GM18519 (cell line): ENCODE results near the gene SNRPF.
"Not testable (repeated sequence)": the region's sequence is repeated elsewhere in the genome, so short reads cannot be mapped to it uniquely, and the experiment has no call there.

Experiments
- ATAC-seq: cut with Tn5 transposase; IDR thresholded peaks from one replicate; pipeline ENCODE4 v1.9.1; 2021; ENCODE audit warnings: mild to moderate bottlenecking, moderate library complexity; ENCODE audit not compliant: unreplicated experiment, low FRiP score

SNRPF gene

DNA sequence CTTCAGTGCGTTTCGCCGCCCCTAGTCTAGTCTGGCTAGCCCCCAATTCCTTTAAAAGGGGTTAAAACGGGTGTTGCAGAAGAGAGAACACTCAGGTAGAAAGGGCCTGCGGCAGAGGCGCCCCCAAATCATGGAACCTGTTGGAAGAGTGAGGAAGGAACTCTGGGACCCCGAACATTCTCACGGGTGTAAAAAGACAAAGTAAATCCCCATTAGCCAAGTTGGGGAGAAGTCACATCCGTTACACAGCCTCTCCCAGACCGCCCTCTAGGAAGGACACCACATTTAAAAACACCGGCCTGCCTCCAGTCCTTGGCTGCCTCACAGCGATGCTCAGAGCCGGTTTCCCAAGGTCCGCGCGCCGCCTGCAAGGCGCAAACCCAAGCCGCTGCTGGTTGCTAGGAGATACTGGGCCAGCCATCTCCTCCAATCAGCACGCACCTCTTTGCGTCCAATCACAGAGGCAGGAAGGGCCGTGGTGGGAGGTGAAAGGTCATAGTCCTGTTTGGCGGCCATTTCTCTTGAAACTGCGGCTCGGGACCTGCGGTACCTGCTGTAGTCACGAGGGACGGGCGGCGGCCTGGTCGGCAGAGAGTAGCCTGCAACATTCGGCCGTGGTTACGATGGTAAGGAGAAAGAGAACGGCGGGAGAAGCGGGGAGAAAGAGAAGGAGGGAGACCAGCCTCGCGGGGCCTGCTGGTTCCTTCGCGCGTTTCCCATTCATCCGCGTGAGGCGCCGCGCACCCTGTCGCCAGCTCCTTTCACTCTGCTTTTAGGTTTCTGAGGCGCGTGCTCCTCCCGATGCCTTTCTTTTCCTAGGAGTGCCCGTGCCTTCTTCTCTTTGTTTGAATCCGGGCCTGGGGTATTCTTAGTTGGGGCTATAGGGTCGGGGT, at the start of gene SNRPF:
Gene SNRPF (plus strand): TSS at position 502 of the 893 bp plus-strand sequence. CDS start 122 bp downstream, at position 624.
- peak; percentile 95 for ATAC-seq

DNA sequence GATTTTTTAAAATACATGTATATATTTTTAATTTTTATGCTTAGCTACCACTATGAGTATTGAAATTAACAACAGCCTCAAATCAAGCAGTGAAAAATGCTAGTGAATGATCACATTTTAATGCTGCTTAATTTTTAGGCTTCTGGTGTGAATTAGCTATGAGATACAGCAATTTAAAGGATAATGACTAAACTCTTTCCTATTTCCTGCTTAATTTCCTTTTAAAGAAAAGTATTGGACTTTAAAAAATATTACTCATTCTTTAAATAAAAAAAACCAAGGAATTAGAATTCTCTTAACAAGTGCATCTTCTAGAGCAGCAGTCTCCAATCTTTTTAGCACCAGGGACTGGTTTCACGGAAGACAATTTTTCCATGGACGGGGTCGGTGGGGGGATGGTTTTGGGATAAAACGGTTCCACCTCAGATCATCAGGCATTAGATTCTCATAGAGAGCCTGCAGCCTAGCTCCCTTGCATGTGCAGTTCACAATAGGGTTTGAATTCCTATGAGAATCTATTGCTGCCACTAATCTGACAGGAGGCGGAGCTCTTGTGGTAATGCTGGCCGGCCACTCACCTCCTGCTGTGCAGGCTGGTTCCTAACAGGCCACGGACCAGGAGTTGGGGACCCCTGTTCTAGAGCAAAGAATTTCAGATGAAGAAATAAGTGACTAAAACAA, 49.6 kb upstream of the SNRPF start:
- ATAC-seq, result no peak

DNA sequence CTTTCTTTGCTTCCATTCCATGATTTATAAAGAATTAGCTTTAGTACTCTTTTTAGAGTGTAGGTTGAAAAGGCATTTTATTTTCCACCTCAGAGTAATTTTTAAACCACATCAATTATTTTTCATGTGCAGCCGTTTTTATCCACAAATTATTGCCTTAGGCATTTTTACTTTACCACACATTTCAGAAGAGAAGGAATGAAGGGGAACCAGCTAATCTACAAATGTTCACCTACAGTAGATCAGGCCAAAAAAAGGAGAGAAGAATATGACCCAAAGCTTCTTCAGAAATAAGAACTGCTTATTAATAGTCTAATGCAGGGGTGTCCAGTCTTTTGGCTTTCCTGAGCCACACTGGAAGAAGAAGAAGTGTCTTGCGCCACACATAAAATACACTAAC, 48.3 kb upstream of the SNRPF start:
- ATAC-seq, result no peak

DNA sequence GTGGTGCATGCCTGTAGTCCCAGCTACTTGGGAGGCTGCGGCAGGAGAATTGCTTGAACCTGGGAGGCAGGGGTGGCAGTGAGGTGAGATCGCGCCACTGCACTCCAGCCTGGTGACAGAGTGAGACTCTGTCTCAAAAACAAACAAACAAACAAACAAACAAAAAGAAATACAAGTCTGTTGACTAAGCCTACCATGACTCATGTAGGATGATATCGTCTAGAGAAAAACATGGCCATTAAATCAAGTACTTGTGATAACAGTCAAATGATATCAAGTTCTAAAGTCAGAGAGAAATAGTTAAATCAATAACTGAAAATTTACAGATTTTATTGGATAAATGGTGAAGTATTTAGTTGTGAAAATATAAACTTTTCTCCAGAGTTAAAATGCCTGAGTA, 46.6 kb upstream of the SNRPF start:
- ATAC-seq, result not testable (repeated sequence)

DNA sequence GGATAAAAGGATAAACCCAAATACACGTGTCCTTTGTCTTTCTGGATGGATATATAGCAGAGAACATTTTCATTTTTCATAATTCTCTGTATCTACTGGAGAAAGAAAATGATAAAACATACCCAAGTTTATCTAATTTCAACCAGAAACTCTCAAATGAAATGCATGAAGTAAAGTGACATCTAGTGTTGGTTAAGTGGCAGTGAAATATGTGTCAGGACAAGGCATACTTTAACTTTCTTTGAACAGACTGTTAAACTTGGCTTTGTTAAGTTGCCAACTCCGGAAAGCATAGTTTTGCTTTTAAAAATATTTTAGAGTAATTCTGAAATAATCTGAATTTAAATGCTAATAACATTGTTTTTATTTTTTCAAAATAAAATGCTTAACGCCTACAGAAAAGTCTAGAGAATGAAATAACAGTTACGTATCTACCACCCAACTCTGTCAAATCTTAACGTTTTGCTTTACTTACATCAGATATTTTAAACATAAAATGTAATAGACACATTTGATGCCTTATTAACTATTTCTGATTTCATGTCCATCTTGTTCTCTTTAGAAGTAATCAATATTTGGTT, 43.0 kb upstream of the SNRPF start:
- ATAC-seq, result no peak

- no peak for ATAC-seq
Observed at GRCh38 chr12:95820096-95820703, 38.6 kb upstream of the SNRPF start.

GRCh38 chr12:95829395-95829794, 29.4 kb upstream of the SNRPF start:
- no peak for ATAC-seq

DNA sequence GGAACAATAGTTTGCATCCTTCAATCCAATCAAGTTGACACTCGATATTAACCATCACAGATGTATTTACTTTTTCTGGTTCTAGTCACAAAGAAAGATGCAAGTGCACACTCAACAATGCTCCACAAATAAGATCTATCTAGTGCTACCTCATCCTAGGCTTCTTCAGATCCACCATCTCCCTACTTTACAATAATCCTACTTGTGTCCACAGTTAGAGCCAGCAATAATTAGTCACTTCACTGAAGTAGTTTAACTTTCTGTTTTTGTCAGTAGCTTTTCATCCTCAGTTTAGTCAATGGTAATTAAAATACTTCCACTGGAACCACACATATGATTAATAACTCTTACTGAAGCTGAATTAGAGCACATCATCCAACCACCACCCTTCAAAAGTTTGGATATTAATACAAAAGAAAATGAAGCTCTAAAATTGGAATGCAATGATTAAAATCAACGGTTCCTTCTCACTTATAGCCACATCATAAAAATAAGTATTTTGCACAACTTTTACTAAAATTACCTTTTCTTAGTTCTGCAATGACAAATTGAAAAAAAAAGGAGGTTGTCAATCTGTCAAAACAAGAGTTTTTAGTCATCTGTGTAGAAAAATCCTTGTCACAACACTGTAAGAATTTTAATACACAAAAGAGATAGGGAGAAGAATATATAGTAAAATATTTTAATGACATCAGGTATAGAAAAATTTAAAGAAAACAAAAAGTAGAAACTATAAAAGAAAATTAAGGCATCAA, 28.2 kb upstream of the SNRPF start:
- ATAC-seq, result no peak

- no peak for ATAC-seq
Observed at GRCh38 chr12:95834572-95834971, 24.2 kb upstream of the SNRPF start.

DNA sequence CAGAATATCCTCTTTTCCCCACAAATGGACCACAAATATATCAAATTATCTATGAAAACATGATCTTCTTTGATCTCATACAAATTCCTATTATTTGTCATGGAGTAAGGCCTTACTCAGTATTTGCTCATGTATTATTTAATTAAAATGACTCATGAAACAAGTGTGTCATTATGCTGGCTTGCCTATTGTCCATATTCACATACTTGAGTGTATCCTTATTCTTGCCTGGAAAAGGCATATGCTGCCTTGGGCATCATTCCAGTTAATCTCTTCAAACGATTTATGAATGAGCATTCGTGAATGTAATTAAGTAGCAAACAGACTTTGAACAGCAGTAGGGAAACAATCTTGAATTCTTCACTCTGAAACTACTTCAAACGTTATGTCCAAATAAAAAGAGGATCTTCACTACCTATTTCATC, 22.6 kb upstream of the SNRPF start:
- no peak for ATAC-seq

- no peak for ATAC-seq
Observed at GRCh38 chr12:95836630-95837239, 22.0 kb upstream of the SNRPF start.

DNA sequence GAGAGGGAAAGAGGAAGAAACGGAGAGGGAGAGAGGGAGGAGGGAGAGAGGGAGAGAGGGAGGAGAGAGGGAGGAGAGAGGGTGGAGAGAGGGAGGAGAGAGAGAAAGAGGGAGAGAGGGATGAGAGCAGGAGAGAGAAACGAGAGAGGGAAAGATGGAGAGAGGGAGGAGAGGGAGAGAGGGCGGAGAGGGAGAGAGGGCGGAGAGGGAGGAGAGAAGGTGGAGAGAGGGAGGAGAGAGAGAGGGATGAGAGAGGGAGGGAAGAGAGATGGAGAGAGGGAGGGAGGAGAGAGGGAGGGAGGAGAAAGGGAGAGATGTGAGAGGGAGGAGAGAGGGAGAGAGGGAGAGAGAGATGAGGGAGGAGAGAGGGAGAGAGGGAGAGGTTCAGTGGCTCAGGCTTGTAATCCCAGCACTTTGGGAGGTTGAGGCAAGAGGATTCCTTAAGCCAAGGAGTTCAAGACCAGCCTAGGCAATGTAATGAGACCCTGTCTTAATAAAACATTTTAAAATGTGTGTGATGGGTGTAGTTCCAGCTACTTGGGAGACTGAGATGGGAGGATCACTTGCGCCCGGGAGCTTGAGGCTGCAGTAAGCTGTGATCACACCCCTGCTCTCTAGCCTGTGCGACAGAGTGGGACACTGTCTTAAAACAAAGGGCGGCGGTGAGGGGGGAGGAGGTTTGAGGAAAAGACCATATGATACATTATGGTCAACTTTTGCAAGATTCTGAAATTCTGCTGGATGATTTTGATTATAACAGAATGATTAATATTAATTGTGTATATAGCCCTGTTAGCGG, 21.3 kb upstream of the SNRPF start:
- ATAC-seq, result no peak

GRCh38 chr12:95838125-95838524, 20.6 kb upstream of the SNRPF start:
- no peak for ATAC-seq

DNA sequence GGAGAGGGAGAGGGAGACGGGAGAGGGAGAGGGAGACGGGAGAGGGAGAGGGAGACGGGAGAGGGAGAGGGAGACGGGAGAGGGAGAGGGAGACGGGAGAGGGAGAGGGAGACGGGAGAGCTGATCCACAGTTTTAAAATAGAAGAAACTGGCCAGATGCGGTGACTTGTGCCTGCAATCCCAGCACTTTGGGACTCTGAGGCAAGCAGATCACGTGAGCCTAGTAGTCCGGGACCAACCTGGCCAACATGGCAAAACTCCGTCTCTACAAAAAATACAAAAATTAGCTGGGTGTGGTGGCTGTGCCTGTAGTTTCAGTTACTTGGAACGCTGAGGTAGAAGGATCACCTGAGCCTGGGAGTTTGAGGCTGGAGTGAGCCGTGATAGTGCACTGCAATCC, 16.3 kb upstream of the SNRPF start:
- not testable (repeated sequence) for ATAC-seq

DNA sequence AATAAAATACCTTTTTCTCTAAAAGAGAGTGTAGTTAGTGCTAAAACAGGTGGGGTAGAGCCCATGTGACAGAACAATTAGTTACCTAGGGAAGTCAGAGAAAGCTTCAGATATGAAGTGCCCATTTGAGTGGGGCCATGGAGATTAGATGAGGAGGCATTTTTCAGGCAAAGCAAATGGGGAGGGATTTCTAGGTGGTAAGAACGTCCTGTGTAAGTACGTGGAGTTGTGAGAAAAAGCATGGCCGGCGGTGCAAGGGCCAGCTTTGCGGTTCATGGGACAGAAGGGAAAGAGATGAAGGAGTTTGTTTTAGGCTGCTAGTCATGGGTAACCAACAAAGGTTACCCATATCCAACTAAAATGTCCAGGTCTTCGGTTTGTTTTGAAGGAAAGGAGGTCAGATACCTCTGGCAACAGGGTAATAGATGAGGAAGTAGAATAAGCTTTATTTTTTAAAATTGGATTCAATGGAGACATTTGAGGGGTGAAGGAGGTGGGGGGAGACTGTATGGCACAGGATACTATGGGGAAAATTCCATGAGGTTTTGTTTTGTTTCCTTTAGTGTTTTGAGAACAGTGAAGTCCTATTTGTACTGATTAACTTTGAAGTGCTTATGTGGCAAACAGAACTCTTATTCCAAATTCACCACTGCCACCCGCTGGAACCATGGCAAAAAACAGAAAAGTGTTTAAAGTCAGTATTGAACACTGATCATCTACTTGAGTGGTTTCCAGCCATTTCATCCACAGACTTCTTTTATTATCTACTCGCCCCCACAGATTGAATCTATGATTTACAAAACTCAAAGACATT, 10.0 kb upstream of the SNRPF start:
- ATAC-seq, result no peak

- no peak for ATAC-seq
Observed at GRCh38 chr12:95851606-95852005, 7.1 kb upstream of the SNRPF start.

GRCh38 chr12:95852133-95852532, 6.6 kb upstream of the SNRPF start:
- ATAC-seq, result no peak

- no peak for ATAC-seq
Observed at GRCh38 chr12:95857156-95857555, 1.6 kb upstream of the SNRPF start.
